ENCODE data around the gene GRIP1.

DNA sequence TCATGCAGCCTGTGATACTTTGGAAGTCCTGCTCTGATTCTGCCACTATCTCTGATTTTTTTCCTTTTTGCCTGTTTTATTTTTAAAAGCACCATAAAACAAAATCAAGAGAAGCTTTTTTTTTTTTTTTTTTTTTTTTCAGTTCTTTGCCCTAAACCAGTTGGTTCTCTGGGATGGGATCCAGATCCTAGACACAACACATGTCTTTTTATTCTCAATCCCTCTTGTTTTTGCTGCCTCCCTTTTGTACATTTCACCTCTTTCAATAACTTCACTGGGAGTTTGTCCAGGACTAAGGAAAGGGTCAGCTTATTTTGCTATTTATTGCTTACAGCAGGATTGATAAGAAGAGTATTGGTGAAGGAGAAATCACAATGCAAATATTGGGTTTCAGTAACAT is 139.4 kb downstream of the GRIP1 start:
- TF ChIP-seq POLR2AphosphoS5 (IDR thresholded peaks at IDR 0.05) (no peak), CTCF (IDR thresholded peaks at IDR 0.05) (no peak), EP300 (IDR thresholded peaks at IDR 0.05) (no peak), POLR2A (IDR thresholded peaks at IDR 0.05) (no peak)
